ENCODE results near the gene VILL. TPM values are rescaled to one million over a fixed set of nuclear protein-coding genes. Genes with fewer than 3 reads are reported as not detected.
"Not testable (repeated sequence)": the region's sequence is repeated elsewhere in the genome, so short reads cannot be mapped to it uniquely, and the experiment has no call there.

The VILL gene
- total and polyA plus RNA-seq, 12 donors, result 1.2 to 6.4 (median 2.4) TPM

- Histone ChIP-seq H3K27ac (peak overlapping the region; percentile 11 to 84 (median 66)), H3K4me3 (peak overlapping the region in 1 of 10 donors; percentile 6), H3K27me3 (no peaks in the 10 kb centered on the region), H3K9me3 (no peaks in the 10 kb centered on the region), H3K36me3 (peaks cover 0 to 63% (median 0%) of the 10 kb centered on the region in 9 donors), H3K4me1 (peaks cover 10 to 62% (median 28%) of the 10 kb centered on the region in 9 donors)
- intact Hi-C loops (cut with DNase I), result loop anchor here in 3 of 10 donors (1.0 to 5.0 kb wide), 2 partner anchors 114 to 117 kb away; no protein-coding TSS in a partner anchor
- TF ChIP-seq CTCF (IDR thresholded peaks at IDR 0.05), result no peak
- ATAC-seq, result peak; percentile 22 to 67 (median 48)
- DNase-seq, result no peak
- 57 to 66% methylated on average over 15 of the region's 15 CpGs for WGBS, 2 donors
These were observed 21.6 kb upstream of the VILL start for GRCh38 chr3:37968813-37969595.

DNA sequence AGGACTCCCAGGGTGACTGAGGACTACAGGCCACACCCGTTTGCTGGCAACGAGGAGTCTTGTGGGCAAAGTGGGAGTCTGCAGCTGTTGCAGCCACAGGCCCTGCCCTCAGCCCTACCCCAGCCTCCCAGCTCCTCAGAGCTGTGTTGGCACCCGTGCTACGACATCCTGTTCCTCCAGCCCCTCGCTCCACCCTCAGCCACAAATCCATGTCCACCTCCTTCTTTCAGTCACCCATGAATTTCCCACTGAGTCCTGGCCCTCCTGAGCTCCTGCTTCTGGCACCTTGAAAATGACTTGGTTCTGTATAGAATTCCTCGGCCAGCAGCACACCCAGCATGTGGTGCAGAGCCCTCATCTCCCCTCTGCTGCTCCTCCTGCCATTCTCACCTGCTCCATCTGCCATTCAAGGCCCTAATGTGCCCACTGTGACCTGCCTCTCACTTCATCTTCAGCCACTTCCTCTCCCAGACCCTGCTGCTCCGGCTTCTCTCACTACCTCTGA lies 20.9 kb upstream of the VILL start:
- ATAC-seq, result peak in 5 of 8 donors; percentile 4 to 56 (median 12)
- Histone ChIP-seq H3K4me1 (peaks cover 10 to 69% (median 28%) of the 10 kb centered on the region in 9 donors), H3K27me3 (no peaks in the 10 kb centered on the region), H3K4me3 (no peak overlapping the region), H3K9me3 (no peaks in the 10 kb centered on the region), H3K27ac (peak overlapping the region; percentile 11 to 84 (median 64)), H3K36me3 (peaks cover 0 to 66% (median 0%) of the 10 kb centered on the region in 9 donors)
- intact Hi-C loops (cut with DNase I), result loop anchor here in 2 of 10 donors (5.0 kb wide), 1 partner anchor 117 kb away; no protein-coding TSS in a partner anchor
- 72 to 85% methylated on average over 7 of the region's 7 CpGs for WGBS, 2 donors
- no peak for TF ChIP-seq CTCF (IDR thresholded peaks at IDR 0.05)
- no peak for DNase-seq

DNA sequence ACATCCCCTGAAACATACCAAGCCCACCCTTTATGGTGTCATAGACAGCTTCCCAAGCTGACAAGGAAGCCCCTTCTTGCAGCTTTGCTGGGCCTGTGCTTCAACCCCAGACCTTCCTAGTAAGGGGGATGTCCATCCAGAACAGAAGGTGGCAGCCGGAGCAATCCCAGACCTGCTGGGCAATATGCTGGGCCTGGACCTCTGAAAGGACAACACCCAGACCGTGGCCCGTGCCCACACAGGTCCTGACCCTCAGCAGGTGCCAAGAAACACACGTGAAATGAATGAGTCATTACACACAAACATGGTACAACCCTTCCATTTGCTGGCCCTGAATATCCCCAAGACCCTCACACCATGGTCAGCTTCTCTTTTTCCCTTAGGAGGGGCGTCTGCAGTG lies 19.8 kb upstream of the VILL start:
- Histone ChIP-seq H3K27ac (peak overlapping the region in 1 of 10 donors; percentile 20), H3K27me3 (no peaks in the 10 kb centered on the region), H3K9me3 (no peaks in the 10 kb centered on the region), H3K4me3 (no peak overlapping the region), H3K4me1 (peaks cover 10 to 65% (median 30%) of the 10 kb centered on the region in 9 donors), H3K36me3 (peaks cover 0 to 63% (median 3%) of the 10 kb centered on the region in 9 donors)
- intact Hi-C loops (cut with DNase I), result no loop called here
- 93 to 97% methylated on average over 5 of the region's 5 CpGs for WGBS, 2 donors
- no peak for TF ChIP-seq CTCF (IDR thresholded peaks at IDR 0.05)
- no peak for DNase-seq
- no peak for ATAC-seq

GRCh38 chr3:37971467-37971866 lies 19.1 kb upstream of the VILL start:
- no peak overlapping the region for H3K4me3 ChIP-seq
- no peak for DNase-seq
- peaks cover 10 to 65% (median 30%) of the 10 kb centered on the region in 9 donors for H3K4me1 ChIP-seq
- ATAC-seq, result no peak
- H3K27ac ChIP-seq, result no peak overlapping the region
- no peaks in the 10 kb centered on the region for H3K9me3 ChIP-seq
- H3K36me3 ChIP-seq, result peaks cover 0 to 66% (median 10%) of the 10 kb centered on the region in 9 donors
- intact Hi-C loops (cut with DNase I), result no loop called here
- H3K27me3 ChIP-seq, result no peaks in the 10 kb centered on the region
- no peak for TF ChIP-seq CTCF (IDR thresholded peaks at IDR 0.05)

DNA sequence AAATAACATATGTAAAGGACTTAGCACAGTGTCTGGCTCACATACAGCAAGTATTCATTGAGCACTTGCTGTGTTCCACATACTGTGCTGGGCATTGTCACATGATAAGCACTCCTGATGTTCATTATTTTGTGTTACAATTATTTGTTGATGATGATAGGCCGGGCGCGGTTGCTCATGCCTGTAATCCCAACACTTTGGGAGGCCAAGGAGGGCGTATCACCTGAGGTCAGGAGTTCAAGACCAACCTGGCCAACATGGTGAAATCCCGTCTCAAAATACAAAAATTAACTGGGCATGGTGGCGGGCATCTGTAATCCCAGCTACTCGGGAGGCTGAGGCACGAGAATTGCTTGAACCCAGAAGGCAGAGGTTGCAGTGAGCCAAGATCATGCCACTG lies 18.5 kb upstream of the VILL start:
- H3K27me3 ChIP-seq; ATAC-seq; H3K4me3 ChIP-seq; intact Hi-C loops (cut with DNase I); H3K9me3 ChIP-seq; DNase-seq; H3K27ac ChIP-seq: not testable (repeated sequence)
- WGBS, 2 donors, result 97 to 98% methylated on average over 8 of the region's 8 CpGs
- Histone ChIP-seq H3K36me3 (peaks cover 0 to 72% (median 13%) of the 10 kb centered on the region in 9 donors), H3K4me1 (peaks cover 8 to 60% (median 30%) of the 10 kb centered on the region in 9 donors)
